ENCODE measurements around the gene EMD.

The EMD gene

GRCh38 chrX:154362085-154362742, 16.9 kb upstream of the EMD start:
- no peak for DNase-seq (ENCODE audit: low read depth)
- no peak for TF ChIP-seq CTCF (IDR thresholded peaks at IDR 0.05; ENCODE audit: insufficient read depth, low read depth, low read length, missing control alignments)

GRCh38 chrX:154363706-154364439, 15.2 kb upstream of the EMD start:
- no peak for TF ChIP-seq CTCF (IDR thresholded peaks at IDR 0.05; ENCODE audit: insufficient read depth, low read depth, low read length, missing control alignments)
- no peak overlapping the region for H3K4me3 ChIP-seq (ENCODE audit: low read length)

More at GRCh38 chrX:154362085-154362742, 16.9 kb upstream of the EMD start:
- H3K4me3 ChIP-seq (ENCODE audit: low read length), result no peak overlapping the region

GRCh38 chrX:154365052-154365600, 14.0 kb upstream of the EMD start:
- DNase-seq (ENCODE audit: low read depth), result no peak
- TF ChIP-seq CTCF (IDR thresholded peaks at IDR 0.05; ENCODE audit: insufficient read depth, low read depth, low read length, missing control alignments), result no peak

More at GRCh38 chrX:154363706-154364439, 15.2 kb upstream of the EMD start:
- no peak for DNase-seq (ENCODE audit: low read depth)

GRCh38 chrX:154365997-154366665, 13.0 kb upstream of the EMD start:
- DNase-seq (ENCODE audit: low read depth), result no peak
- TF ChIP-seq CTCF (IDR thresholded peaks at IDR 0.05; ENCODE audit: insufficient read depth, low read depth, low read length, missing control alignments), result no peak
- no peak overlapping the region for H3K4me3 ChIP-seq (ENCODE audit: low read length)

More at GRCh38 chrX:154365052-154365600, 14.0 kb upstream of the EMD start:
- no peak overlapping the region for H3K4me3 ChIP-seq (ENCODE audit: low read length)

- DNase-seq (ENCODE audit: low read depth), result no peak
- no peak overlapping the region for H3K4me3 ChIP-seq (ENCODE audit: low read length)
- no peak for TF ChIP-seq CTCF (IDR thresholded peaks at IDR 0.05; ENCODE audit: insufficient read depth, low read depth, low read length, missing control alignments)
Observed at GRCh38 chrX:154366666-154367055, 12.4 kb upstream of the EMD start.

GRCh38 chrX:154367474-154368308, 11.4 kb upstream of the EMD start:
- DNase-seq (ENCODE audit: low read depth), result no peak
- no peak for TF ChIP-seq CTCF (IDR thresholded peaks at IDR 0.05; ENCODE audit: insufficient read depth, low read depth, low read length, missing control alignments)
- H3K4me3 ChIP-seq (ENCODE audit: low read length), result no peak overlapping the region
